Sigmoid colon (tissue), 4 donors: ENCODE results near the gene EHBP1.

ENCODE experiments used
- EP300 ChIP-seq, 4 donors: sonication (generic); formaldehyde crosslinking; IDR thresholded peaks; one replicate each; pipeline ENCODE4 v1.6.1; 2017; ENCODE audit warnings: antibody characterized with exemption in 4 of 4
- POLR2A ChIP-seq, 2 donors: fragments of 450-650 bp; IDR thresholded peaks; one replicate each; pipeline ENCODE4 v1.6.1; 2016; ENCODE audit warnings: antibody characterized with exemption in 2 of 2, mild to moderate bottlenecking in 2 of 2, moderate library complexity in 2 of 2

DNA sequence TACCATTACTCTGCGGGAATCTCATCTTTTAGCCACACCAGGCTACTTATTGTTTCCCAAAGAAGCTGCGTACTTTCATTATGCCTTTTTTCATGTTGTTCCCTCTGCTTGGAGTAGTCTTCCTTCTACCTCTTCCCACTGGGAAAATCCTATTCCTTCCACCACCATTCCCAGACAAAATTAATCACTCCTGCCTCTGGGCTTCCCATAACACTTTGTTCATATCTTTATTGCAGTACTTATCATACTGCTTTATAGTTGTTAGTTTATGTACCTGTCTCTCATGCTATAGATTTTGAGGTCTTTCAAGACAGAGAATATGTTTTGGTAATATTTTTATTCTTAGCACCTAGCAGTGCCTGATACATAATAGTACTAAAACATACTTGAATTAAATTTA is 361.3 kb downstream of the EHBP1 start:
- TF ChIP-seq EP300 (IDR thresholded peaks at IDR 0.05) (no peak), POLR2A (IDR thresholded peaks at IDR 0.05) (no peak)
